Liver (tissue), 9 donors: ENCODE results near the gene ZDHHC4. TPM values are rescaled to one million over a fixed set of nuclear protein-coding genes. Genes with fewer than 3 reads are reported as not detected.

Experiments
- DNase-seq: peaks from one replicate; pipeline ENCODE4 v3.0.0-alpha.2; 2017; ENCODE audit warnings: low spot score
- H3K27ac ChIP-seq, 2 donors: one replicate each; pipeline ENCODE4 v1.7.0; 2013; ENCODE audit warnings: inconsistent platforms in 2 of 2, low read length in 2 of 2, control low read depth in 1 of 2, low read depth in 1 of 2, mild to moderate bottlenecking in 1 of 2
- H3K27me3 ChIP-seq, 4 donors: one replicate each; pipeline versions ENCODE4 v1.6.1 to v1.7.0; 2013; ENCODE audit warnings: low read length in 3 of 4, inconsistent platforms in 1 of 4, mild to moderate bottlenecking in 1 of 4, moderate library complexity in 1 of 4; ENCODE audit not compliant: control insufficient read depth in 4 of 4, insufficient read depth in 4 of 4
- H3K36me3 ChIP-seq, 4 donors: one replicate each; pipeline versions ENCODE4 v1.6.1 to v1.7.0; 2013; ENCODE audit warnings: low read length in 3 of 4, mild to moderate bottlenecking in 3 of 4, low read depth in 1 of 4, moderate library complexity in 1 of 4; ENCODE audit not compliant: control insufficient read depth in 4 of 4, insufficient read depth in 3 of 4
- H3K4me1 ChIP-seq, 4 donors: one replicate each; pipeline versions ENCODE4 v1.6.1 to v1.7.0; 2013; ENCODE audit warnings: low read length in 3 of 4, mild to moderate bottlenecking in 3 of 4, moderate library complexity in 1 of 4; ENCODE audit not compliant: control insufficient read depth in 4 of 4, insufficient read depth in 4 of 4
- H3K4me3 ChIP-seq, 3 donors: one replicate each; pipeline versions ENCODE4 v1.6.1 to v1.7.0; 2013; ENCODE audit warnings: low read length in 3 of 3, control low read depth in 1 of 3, low read depth in 1 of 3, mild to moderate bottlenecking in 1 of 3
- H3K9ac ChIP-seq, 2 donors: one replicate each; pipeline ENCODE4 v1.7.0; 2013; ENCODE audit warnings: low read length in 2 of 2, mild to moderate bottlenecking in 2 of 2, moderate library complexity in 2 of 2, control low read depth in 1 of 2, low read depth in 1 of 2
- H3K9me3 ChIP-seq, 4 donors: one replicate each; pipeline versions ENCODE4 v1.6.1 to v1.7.0; 2013; ENCODE audit warnings: low read length in 3 of 4; ENCODE audit not compliant: control insufficient read depth in 4 of 4
- EGR1 ChIP-seq, 2 donors: IDR thresholded peaks; 2 replicates each; pipeline ENCODE4 v1.6.1; 2016 to 2018; ENCODE audit warnings: antibody characterized with exemption in 2 of 2, low read depth in 2 of 2
- FOXA1 ChIP-seq: IDR thresholded peaks from 2 replicates; pipeline ENCODE4 v1.6.1; 2016; ENCODE audit warnings: antibody characterized with exemption
- FOXA2 ChIP-seq: IDR thresholded peaks from 2 replicates; pipeline ENCODE4 v1.6.1; 2016; ENCODE audit warnings: antibody characterized with exemption
- GABPA ChIP-seq, 2 donors: IDR thresholded peaks in 1 of 2; conservative IDR thresholded peaks in 1 of 2; 2 replicates each; pipeline ENCODE4 v1.6.1; 2016; ENCODE audit warnings: antibody characterized with exemption in 2 of 2, mild to moderate bottlenecking in 1 of 2, moderate library complexity in 1 of 2
- HNF4A ChIP-seq, 2 donors: conservative IDR thresholded peaks; 2 replicates each; pipeline ENCODE4 v1.6.1; 2016; ENCODE audit warnings: antibody characterized with exemption in 2 of 2, mild to moderate bottlenecking in 2 of 2
- HNF4G ChIP-seq: IDR thresholded peaks from 2 replicates; pipeline ENCODE4 v1.6.1; 2016; ENCODE audit warnings: antibody characterized with exemption
- JUND ChIP-seq, 2 donors: IDR thresholded peaks; 2 replicates each; pipeline ENCODE4 v1.6.1; 2016; ENCODE audit warnings: antibody characterized with exemption in 2 of 2
- NR2F2 ChIP-seq: IDR thresholded peaks from 2 replicates; pipeline ENCODE4 v1.6.1; 2016; ENCODE audit warnings: antibody characterized with exemption
- RAD21 ChIP-seq, 2 donors: IDR thresholded peaks; 2 replicates each; pipeline ENCODE4 v1.6.1; 2016; ENCODE audit warnings: antibody characterized with exemption in 2 of 2, mild to moderate bottlenecking in 2 of 2
- RXRA ChIP-seq, 2 donors: IDR thresholded peaks; 2 replicates each; pipeline ENCODE4 v1.6.1; 2017 to 2018; ENCODE audit warnings: antibody characterized with exemption in 2 of 2, mild to moderate bottlenecking in 1 of 2
- SP1 ChIP-seq: IDR thresholded peaks from 2 replicates; pipeline ENCODE4 v1.6.1; 2018; ENCODE audit warnings: antibody characterized with exemption, mild to moderate bottlenecking
- TAF1 ChIP-seq: conservative IDR thresholded peaks from 2 replicates; pipeline ENCODE4 v1.6.1; 2016; ENCODE audit warnings: antibody characterized with exemption, mild to moderate bottlenecking
- YY1 ChIP-seq: IDR thresholded peaks from 2 replicates; pipeline ENCODE4 v1.6.1; 2016; ENCODE audit warnings: antibody characterized with exemption, mild to moderate bottlenecking
- WGBS: extraction: QIAGEN DNeasy Blood & Tissue Kit; methylation state at CpG from one replicate; pipeline ENCODE4 v1.1.7; 2013; 5-methylcytosine and 5-hydroxymethylcytosine counted together
- polyA plus RNA-seq, 2 donors: library from polyadenylated mRNA; stranded (reverse) in 1 of 2; unstranded in 1 of 2; fragments of 200-250 nt in 1 of 2; fragments of >200 nt in 1 of 2; fragmentation: Nextera tagmentation in 1 of 2; extraction: Ambion mirVana in 1 of 2; gene quantifications; one replicate each; pipeline versions ENCODE4 v1.2.1 to v1.2.3, GENCODE V29; 2013 to 2015
- total RNA-seq, 2 donors: library from RNA; depleted of rRNA; stranded (reverse); fragments of >200 nt; gene quantifications; one replicate each; pipeline ENCODE4 v1.2.3, GENCODE V29; 2014
- TF ChIP-seq, protein P1 (sequence below): IDR thresholded peaks from 2 replicates; pipeline ENCODE4 v1.6.1; 2016; ENCODE audit warnings: antibody characterized with exemption
- TF ChIP-seq, protein P2 (sequence below): IDR thresholded peaks from 2 replicates; pipeline ENCODE4 v1.6.1; 2016; ENCODE audit warnings: antibody characterized with exemption, mild to moderate bottlenecking
- TF ChIP-seq, protein P3 (sequence below): fragments of 150-350 bp; IDR thresholded peaks from 2 replicates; pipeline ENCODE4 v1.5.1; 2017; ENCODE audit warnings: improper control_type of control experiment, low read depth, low read length; ENCODE audit not compliant: missing input control
- TF ChIP-seq, protein P4 (sequence below): IDR thresholded peaks from 2 replicates; pipeline ENCODE4 v1.6.1; 2016; ENCODE audit warnings: antibody characterized with exemption
- donor health status: healthy.
- donor health status: healthy.
- donor health status: healthy.
- donor health status: healthy.
- donor health status: healthy.

The ZDHHC4 gene
- total and polyA plus RNA-seq, 4 donors: 32.1 to 46.8 (median 34.9) TPM

DNA sequence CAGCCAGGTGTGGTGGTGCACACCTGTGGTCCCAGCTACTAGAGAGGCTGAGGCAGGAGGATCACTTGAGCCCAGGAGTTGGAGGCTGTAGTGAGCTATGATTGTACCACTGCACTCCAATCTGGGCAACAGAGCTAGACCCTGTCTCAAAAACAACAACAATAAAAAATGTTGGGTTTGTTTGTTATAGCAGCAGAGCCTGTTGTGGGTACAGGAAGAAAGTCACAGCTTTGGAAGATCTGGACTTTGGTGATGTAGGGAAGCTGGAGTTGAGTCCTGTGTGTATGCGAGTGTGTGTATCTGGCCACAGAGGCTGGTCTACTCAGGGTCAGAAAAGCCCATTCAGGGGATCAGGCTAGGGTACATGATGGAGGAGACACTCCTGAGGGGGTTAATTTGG lies 29.9 kb upstream of the ZDHHC4 start:
- DNase-seq: no peak
- Histone ChIP-seq H3K4me1 (no peaks in the 10 kb centered on the region), H3K9ac (no peak overlapping the region), H3K27me3 (no peaks in the 10 kb centered on the region), H3K27ac (no peak overlapping the region), H3K9me3 (no peaks in the 10 kb centered on the region), H3K36me3 (no peaks in the 10 kb centered on the region), H3K4me3 (no peak overlapping the region)
- TF ChIP-seq EGR1 (IDR thresholded peaks at IDR 0.05; ENCODE audit: low read depth in 2 of 2) (no peak), FOXA1 (no peak), HNF4A (conservative IDR thresholded peaks at IDR 0.05) (no peak), GABPA (IDR thresholded peaks at IDR 0.05 in 1 of 2, conservative IDR thresholded peaks at IDR 0.05 in 1 of 2) (no peak), JUND (IDR thresholded peaks at IDR 0.05) (no peak), RXRA (IDR thresholded peaks at IDR 0.05) (no peak), FOXA2 (no peak), HNF4G (no peak), SP1 (no peak), YY1 (no peak), TAF1 (no peak), NR2F2 (no peak), RAD21 (IDR thresholded peaks at IDR 0.05) (no peak)
- TF ChIP-seq, protein P1, sequence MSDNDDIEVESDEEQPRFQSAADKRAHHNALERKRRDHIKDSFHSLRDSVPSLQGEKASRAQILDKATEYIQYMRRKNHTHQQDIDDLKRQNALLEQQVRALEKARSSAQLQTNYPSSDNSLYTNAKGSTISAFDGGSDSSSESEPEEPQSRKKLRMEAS: no peak
- TF ChIP-seq, protein P2, sequence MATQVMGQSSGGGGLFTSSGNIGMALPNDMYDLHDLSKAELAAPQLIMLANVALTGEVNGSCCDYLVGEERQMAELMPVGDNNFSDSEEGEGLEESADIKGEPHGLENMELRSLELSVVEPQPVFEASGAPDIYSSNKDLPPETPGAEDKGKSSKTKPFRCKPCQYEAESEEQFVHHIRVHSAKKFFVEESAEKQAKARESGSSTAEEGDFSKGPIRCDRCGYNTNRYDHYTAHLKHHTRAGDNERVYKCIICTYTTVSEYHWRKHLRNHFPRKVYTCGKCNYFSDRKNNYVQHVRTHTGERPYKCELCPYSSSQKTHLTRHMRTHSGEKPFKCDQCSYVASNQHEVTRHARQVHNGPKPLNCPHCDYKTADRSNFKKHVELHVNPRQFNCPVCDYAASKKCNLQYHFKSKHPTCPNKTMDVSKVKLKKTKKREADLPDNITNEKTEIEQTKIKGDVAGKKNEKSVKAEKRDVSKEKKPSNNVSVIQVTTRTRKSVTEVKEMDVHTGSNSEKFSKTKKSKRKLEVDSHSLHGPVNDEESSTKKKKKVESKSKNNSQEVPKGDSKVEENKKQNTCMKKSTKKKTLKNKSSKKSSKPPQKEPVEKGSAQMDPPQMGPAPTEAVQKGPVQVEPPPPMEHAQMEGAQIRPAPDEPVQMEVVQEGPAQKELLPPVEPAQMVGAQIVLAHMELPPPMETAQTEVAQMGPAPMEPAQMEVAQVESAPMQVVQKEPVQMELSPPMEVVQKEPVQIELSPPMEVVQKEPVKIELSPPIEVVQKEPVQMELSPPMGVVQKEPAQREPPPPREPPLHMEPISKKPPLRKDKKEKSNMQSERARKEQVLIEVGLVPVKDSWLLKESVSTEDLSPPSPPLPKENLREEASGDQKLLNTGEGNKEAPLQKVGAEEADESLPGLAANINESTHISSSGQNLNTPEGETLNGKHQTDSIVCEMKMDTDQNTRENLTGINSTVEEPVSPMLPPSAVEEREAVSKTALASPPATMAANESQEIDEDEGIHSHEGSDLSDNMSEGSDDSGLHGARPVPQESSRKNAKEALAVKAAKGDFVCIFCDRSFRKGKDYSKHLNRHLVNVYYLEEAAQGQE: no peak
- TF ChIP-seq, protein P3, sequence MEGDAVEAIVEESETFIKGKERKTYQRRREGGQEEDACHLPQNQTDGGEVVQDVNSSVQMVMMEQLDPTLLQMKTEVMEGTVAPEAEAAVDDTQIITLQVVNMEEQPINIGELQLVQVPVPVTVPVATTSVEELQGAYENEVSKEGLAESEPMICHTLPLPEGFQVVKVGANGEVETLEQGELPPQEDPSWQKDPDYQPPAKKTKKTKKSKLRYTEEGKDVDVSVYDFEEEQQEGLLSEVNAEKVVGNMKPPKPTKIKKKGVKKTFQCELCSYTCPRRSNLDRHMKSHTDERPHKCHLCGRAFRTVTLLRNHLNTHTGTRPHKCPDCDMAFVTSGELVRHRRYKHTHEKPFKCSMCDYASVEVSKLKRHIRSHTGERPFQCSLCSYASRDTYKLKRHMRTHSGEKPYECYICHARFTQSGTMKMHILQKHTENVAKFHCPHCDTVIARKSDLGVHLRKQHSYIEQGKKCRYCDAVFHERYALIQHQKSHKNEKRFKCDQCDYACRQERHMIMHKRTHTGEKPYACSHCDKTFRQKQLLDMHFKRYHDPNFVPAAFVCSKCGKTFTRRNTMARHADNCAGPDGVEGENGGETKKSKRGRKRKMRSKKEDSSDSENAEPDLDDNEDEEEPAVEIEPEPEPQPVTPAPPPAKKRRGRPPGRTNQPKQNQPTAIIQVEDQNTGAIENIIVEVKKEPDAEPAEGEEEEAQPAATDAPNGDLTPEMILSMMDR: no peak
- TF ChIP-seq, protein P4, sequence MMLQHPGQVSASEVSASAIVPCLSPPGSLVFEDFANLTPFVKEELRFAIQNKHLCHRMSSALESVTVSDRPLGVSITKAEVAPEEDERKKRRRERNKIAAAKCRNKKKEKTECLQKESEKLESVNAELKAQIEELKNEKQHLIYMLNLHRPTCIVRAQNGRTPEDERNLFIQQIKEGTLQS: no peak
- WGBS: 98% methylated on average over 1 of the region's 1 CpG

DNA sequence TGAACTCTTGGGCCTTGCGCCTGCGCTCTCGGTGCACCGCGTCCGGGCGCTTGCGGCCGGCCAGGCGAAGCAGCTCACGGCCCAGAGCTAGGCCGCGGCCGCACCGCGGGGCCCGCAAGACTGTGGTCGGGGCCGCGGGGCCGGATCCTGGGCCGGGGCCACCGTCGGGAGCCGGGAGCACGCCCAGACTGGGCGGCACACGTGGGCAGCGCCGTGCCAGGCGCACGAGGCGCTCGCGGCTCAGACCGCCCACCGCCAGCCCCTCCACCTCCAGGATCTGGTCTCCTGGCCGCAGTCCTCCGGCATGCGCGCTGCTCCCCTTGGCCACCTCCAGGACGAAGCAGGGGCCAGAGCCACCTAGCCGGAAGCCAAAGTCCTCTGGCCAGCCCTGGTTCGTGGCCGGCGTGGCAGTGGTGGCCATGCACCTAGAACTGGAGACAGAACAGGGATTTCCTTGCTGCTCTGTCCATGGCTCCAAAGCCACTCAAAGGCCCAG lies 26.2 kb upstream of the ZDHHC4 start, which contains the start of gene GRID2IP:
Gene GRID2IP, minus strand, starts transcription at position 446 of the 496 bp plus-strand sequence. Its CDS starts 25 bp downstream, at position 421.
- TF ChIP-seq, protein P1: no peak
- no peak for TF ChIP-seq RXRA (IDR thresholded peaks at IDR 0.05)
- 61% methylated on average over 46 of the region's 46 CpGs for WGBS
- DNase-seq: no peak

More for the DNA sequence above, 26.2 kb upstream of the ZDHHC4 start, which contains the start of gene GRID2IP:
- Histone ChIP-seq H3K36me3 (no peaks in the 10 kb centered on the region), H3K4me3 (no peak within 1 kb of the TSS), H3K27ac (no peak within 1 kb of the TSS), H3K4me1 (peaks cover 0 to 2% (median 0%) of the 10 kb centered on the region in 4 donors), H3K9me3 (no peaks in the 10 kb centered on the region), H3K27me3 (no peaks in the 10 kb centered on the region), H3K9ac (no peak within 1 kb of the TSS)
